CD14-positive monocyte (primary cell): ENCODE results near the gene MIB1. TPM values are rescaled to one million over a fixed set of nuclear protein-coding genes. Genes with fewer than 3 reads are reported as not detected.

ENCODE experiments used
- DNase-seq, 3 donors: peaks; one replicate each; pipeline ENCODE4 v3.0.0-alpha.2; 2011 to 2022
- H2AFZ ChIP-seq: 2 replicates; pipeline ENCODE4 v1.6.0; 2012; ENCODE audit warnings: mild to moderate bottlenecking, low read depth, low read length, inconsistent platforms; ENCODE audit not compliant: insufficient read depth, poor library complexity, severe bottlenecking
- H3K27ac ChIP-seq, 2 donors: 1 replicate in 1 of 2; 2 replicates in 1 of 2; pipeline ENCODE4 v1.5.1; 2012 to 2013; ENCODE audit warnings: low read length in 2 of 2, control low read depth in 1 of 2, inconsistent platforms in 1 of 2, low read depth in 1 of 2, mild to moderate bottlenecking in 1 of 2
- H3K27me3 ChIP-seq, 2 donors: one replicate each; pipeline versions ENCODE4 v1.6.0 to v1.6.1; 2011 to 2013; ENCODE audit warnings: low read length in 2 of 2; ENCODE audit not compliant: control insufficient read depth in 2 of 2, insufficient read depth in 2 of 2
- H3K36me3 ChIP-seq, 2 donors: replicated peaks in 1 of 2; 1 replicate in 1 of 2; 2 replicates in 1 of 2; pipeline versions ENCODE4 v1.5.1 to v1.6.1; 2012 to 2013; ENCODE audit warnings: low read length in 2 of 2, control low read depth in 1 of 2, inconsistent platforms in 1 of 2, mild to moderate bottlenecking in 1 of 2; ENCODE audit not compliant: insufficient read depth in 2 of 2, control insufficient read depth in 1 of 2
- H3K4me1 ChIP-seq, 2 donors: 1 replicate in 1 of 2; 2 replicates in 1 of 2; pipeline versions ENCODE4 v1.5.1 to v1.6.1; 2012 to 2013; ENCODE audit warnings: low read length in 2 of 2, control low read depth in 1 of 2, inconsistent platforms in 1 of 2, mild to moderate bottlenecking in 1 of 2, moderate library complexity in 1 of 2; ENCODE audit not compliant: insufficient read depth in 2 of 2, control insufficient read depth in 1 of 2
- H3K4me2 ChIP-seq: replicated peaks from 2 replicates; pipeline ENCODE3; 2012; ENCODE audit warnings: low read length, moderate library complexity, mild to moderate bottlenecking; ENCODE audit not compliant: poor library complexity, severe bottlenecking; ENCODE audit errors: extremely low read depth
- H3K4me3 ChIP-seq, 3 experiments: fragments of 200-600 bp in 1 of 3; sonication (generic) in 1 of 3; replicated peaks in 1 of 3; 1 replicate in 2 of 3; 2 replicates in 1 of 3; pipeline ENCODE4 v1.5.1; 2011 to 2013; ENCODE audit warnings: low read length in 3 of 3, mild to moderate bottlenecking in 3 of 3, control low read depth in 2 of 3, low read depth in 2 of 3, inconsistent platforms in 1 of 3, moderate library complexity in 1 of 3
- H3K79me2 ChIP-seq: 2 replicates; pipeline ENCODE4 v1.6.0; 2012; ENCODE audit warnings: mild to moderate bottlenecking, control low read depth, inconsistent platforms, low read length, moderate library complexity; ENCODE audit not compliant: insufficient read depth
- H3K9ac ChIP-seq: 2 replicates; pipeline ENCODE4 v1.6.0; 2017; ENCODE audit warnings: low read length, mild to moderate bottlenecking; ENCODE audit not compliant: insufficient read depth, poor library complexity, severe bottlenecking
- H3K9me3 ChIP-seq, 2 donors: replicated peaks in 1 of 2; 1 replicate in 1 of 2; 2 replicates in 1 of 2; pipeline versions ENCODE4 v1.5.1 to v1.6.1; 2012 to 2013; ENCODE audit warnings: low read length in 2 of 2, control low read depth in 1 of 2; ENCODE audit not compliant: control insufficient read depth in 1 of 2, insufficient read depth in 1 of 2
- H4K20me1 ChIP-seq: 2 replicates; pipeline ENCODE4 v1.6.0; 2012; ENCODE audit warnings: mild to moderate bottlenecking, low read length, control low read depth, moderate library complexity; ENCODE audit not compliant: insufficient read depth
- H3K27ac Mint-ChIP-seq, 7 donors: one replicate each; pipeline ENCODE4 v1.8.0; 2020; ENCODE audit warnings: mild to moderate bottlenecking in 7 of 7, mixed read lengths in 7 of 7, moderate library complexity in 6 of 7, inconsistent platforms in 2 of 7
- H3K27me3 Mint-ChIP-seq, 3 donors: one replicate each; pipeline ENCODE4 v1.8.0; 2021 to 2022; ENCODE audit warnings: low read depth in 3 of 3, mild to moderate bottlenecking in 3 of 3, mixed read lengths in 3 of 3, moderate library complexity in 3 of 3, inconsistent platforms in 1 of 3
- H3K36me3 Mint-ChIP-seq, 2 donors: one replicate each; pipeline ENCODE4 v1.8.0; 2020; ENCODE audit warnings: mixed read lengths in 2 of 2, inconsistent platforms in 1 of 2, mild to moderate bottlenecking in 1 of 2
- H3K4me1 Mint-ChIP-seq: one replicate; pipeline ENCODE4 v1.8.0; 2020; ENCODE audit warnings: mild to moderate bottlenecking, mixed read lengths
- H3K4me3 Mint-ChIP-seq, 2 donors: one replicate each; pipeline ENCODE4 v1.8.0; 2020; ENCODE audit warnings: mild to moderate bottlenecking in 2 of 2, mixed read lengths in 2 of 2, moderate library complexity in 1 of 2
- H3K9me3 Mint-ChIP-seq, 7 donors: one replicate each; pipeline ENCODE4 v1.8.0; 2020 to 2022; ENCODE audit warnings: mixed read lengths in 7 of 7, mild to moderate bottlenecking in 6 of 7, moderate library complexity in 6 of 7, inconsistent platforms in 2 of 7
- CTCF ChIP-seq: fragments of 200-600 bp; IDR thresholded peaks from one replicate; pipeline ENCODE4 v1.8.0; 2022; ENCODE audit warnings: antibody characterized with exemption, mild to moderate bottlenecking
- WGBS: methylation state at CpG from one replicate; pipeline ENCODE4 v1.1.5; 2013; ENCODE audit warnings: missing lambda C conversion rate; ENCODE audit not compliant: insufficient coverage; 5-methylcytosine and 5-hydroxymethylcytosine counted together
- intact Hi-C, 2 donors: fragments of 100-400 bp; cut with micrococcal nuclease; formaldehyde crosslinking; loops; one replicate each; pipeline versions ENCODE4 v1.15.0 to v1.15.1; 2023
- polyA plus RNA-seq, 3 donors: library from polyadenylated mRNA; depleted of rRNA in 1 of 3; unstranded in 2 of 3; stranded (reverse) in 1 of 3; fragments of 300-500 nt in 2 of 3; fragments of >200 nt in 1 of 3; fragmentation: Illumina TruSeq in 2 of 3; gene quantifications; 1 replicate in 2 of 3; 2 replicates in 1 of 3; pipeline ENCODE4 v1.2.3, GENCODE V29; 2012 to 2021

MIB1 gene
- polyA plus RNA-seq, 3 donors, result 5.7 to 8.5 (median 7.8) TPM

DNA sequence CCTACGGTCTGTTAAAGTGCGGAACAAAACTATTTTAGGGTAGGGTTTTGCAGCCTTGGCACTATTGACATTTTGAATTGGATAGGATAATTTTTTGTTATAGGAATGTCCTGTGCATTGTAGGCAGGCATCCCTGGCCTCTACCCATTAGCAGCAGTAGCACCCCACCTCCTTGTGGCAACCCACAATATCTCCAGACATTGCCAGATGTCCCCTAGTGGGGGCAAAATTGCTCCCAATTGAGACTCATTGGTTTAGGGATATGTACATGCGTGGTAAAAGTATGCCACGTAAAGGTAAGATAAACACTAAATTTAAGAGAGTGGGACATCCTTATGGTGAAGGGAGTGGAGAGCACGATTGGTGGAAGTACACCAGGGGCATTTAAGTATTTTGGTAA lies 4.6 kb downstream of the MIB1 start:
- Histone ChIP-seq H3K36me3 (no peaks in the 10 kb centered on the region), H3K27ac (no peak overlapping the region), H4K20me1 (peaks cover 23% of the 10 kb centered on the region), H3K9me3 (no peaks in the 10 kb centered on the region), H2AFZ (no peak overlapping the region), H3K27me3 (no peaks in the 10 kb centered on the region), H3K4me1 (peaks cover 11 to 25% of the 10 kb centered on the region in 2 donors), H3K4me2 (no peak overlapping the region), H3K79me2 (peaks cover 82% of the 10 kb centered on the region), H3K9ac (no peak overlapping the region), H3K4me3 (no peak overlapping the region)
- Mint-ChIP-seq H3K9me3 (no peaks in the 10 kb centered on the region), H3K27me3 (no peaks in the 10 kb centered on the region), H3K4me3 (no peak overlapping the region), H3K27ac (no peak overlapping the region), H3K4me1 (peaks cover 38% of the 10 kb centered on the region), H3K36me3 (peaks cover 2 to 4% of the 10 kb centered on the region in 2 donors)
- intact Hi-C loops, result no loop called here
- no peak for DNase-seq
- WGBS, result 94% methylated on average over 2 of the region's 5 CpGs
- TF ChIP-seq CTCF, result no peak

- Histone ChIP-seq H3K9ac (no peak overlapping the region), H3K79me2 (peaks cover 87% of the 10 kb centered on the region), H3K4me3 (no peak overlapping the region), H2AFZ (no peak overlapping the region), H3K4me1 (peaks cover 4 to 14% of the 10 kb centered on the region in 2 donors), H3K27me3 (no peaks in the 10 kb centered on the region), H3K36me3 (no peaks in the 10 kb centered on the region), H3K4me2 (no peak overlapping the region), H4K20me1 (peaks cover 23% of the 10 kb centered on the region), H3K9me3 (no peaks in the 10 kb centered on the region), H3K27ac (no peak overlapping the region)
- TF ChIP-seq CTCF, result no peak
- H3K27ac Mint-ChIP-seq, result no peak overlapping the region
- no peak for DNase-seq
- H3K36me3 Mint-ChIP-seq, result peaks cover 2 to 6% of the 10 kb centered on the region in 2 donors
- no peaks in the 10 kb centered on the region for H3K27me3 Mint-ChIP-seq
- no CpG with 5 or more reads among the region's 2 CpGs for WGBS
- no peak overlapping the region for H3K4me3 Mint-ChIP-seq
- H3K9me3 Mint-ChIP-seq, result peaks cover 0 to 3% (median 0%) of the 10 kb centered on the region in 7 donors
- intact Hi-C loops, result no loop called here
- peaks cover 31% of the 10 kb centered on the region for H3K4me1 Mint-ChIP-seq
These were observed 6.7 kb downstream of the MIB1 start for GRCh38 chr18:21747268-21747667.
